Cardiac septum (tissue), 1 donor: ENCODE data around the gene ALDH3B1. TPM values are rescaled to one million over a fixed set of nuclear protein-coding genes. Genes with fewer than 3 reads are reported as not detected.
A peak's percentile ranks its signal among the peaks of the same experiment; 100 is the strongest.

Experiments
- DNase-seq: peaks from one replicate; pipeline ENCODE4 v3.0.0-alpha.2; 2020; ENCODE audit warnings: low spot score
- intact Hi-C: fragments of 100-400 bp; cut with DNase I; formaldehyde crosslinking; loops from one replicate; pipeline ENCODE4 v1.14.0; 2022
- total RNA-seq: library from RNA; stranded (reverse); fragmentation: NEBNext Ultra II Directional; extraction: Animal tissue kit (Norgen Biotek cat#: 25700); gene quantifications from one replicate; pipeline ENCODE4 v1.2.1, GENCODE V29; 2021
- donor health status: DM: no; HTN: no; CAD: no.

The ALDH3B1 gene
- total RNA-seq, 1 donor from 2014 or later, result 5.1 TPM

DNA sequence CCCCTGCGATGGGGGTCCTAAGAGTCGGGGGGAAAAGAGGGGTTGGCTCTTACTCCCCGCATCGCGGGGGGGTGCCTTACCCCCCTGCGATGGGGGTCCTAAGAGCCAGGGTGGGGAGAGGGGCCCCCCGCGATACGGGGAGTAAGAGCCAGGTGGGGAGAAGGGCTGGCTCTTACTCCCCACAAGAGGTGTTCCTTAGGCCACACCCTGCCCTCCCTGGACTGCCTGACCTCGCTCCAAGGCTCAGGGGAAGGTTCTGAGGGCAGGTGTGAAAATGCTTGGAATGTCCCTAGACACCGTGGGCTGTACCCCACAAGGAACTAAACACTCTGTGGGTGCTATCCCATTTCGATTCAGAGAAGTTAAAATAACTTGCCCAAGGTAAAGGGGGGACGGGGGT, 14.1 kb upstream of the ALDH3B1 start:
- no peak for DNase-seq
- intact Hi-C loops, result no loop called here

DNA sequence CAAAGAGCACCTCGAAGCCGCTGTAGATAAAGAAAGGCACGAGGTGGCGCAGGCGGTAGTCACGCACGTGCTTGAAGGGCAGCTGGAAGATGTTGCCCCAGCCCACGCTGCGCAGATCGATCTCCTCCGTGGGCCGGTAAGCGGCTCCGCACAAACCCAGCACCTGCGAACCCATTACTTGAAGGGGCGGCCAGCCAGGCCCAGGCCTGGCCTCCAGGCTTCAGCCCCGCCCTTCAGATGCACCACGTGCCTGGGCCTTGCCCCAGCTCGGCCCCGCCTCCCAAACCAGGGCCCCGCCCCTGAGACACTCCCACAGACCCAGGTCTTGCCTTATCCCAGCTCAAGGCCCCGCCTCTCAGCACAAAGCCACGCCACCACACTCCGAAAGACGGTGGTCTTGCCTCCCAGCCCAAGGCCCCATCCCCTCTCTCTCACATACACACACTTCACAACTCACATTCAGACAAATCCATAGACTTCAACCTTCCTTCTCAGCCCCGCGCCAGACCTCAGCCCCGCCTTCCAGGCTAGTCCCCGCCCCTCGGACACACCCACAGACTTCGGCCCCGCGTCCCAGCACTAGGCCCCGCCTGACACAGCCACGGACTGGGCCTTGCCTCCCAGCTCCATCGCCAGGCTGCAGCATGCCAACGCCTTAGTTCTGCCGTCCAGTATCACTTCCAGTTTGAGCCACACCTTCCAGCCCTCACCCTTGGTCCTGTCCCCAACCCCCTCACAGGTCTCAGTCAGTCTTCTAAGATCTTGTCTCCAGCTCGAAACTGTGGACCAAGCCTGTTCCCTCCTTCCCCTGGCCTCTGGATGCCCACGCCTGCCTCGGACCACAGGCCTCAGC, 13.3 kb upstream of the ALDH3B1 start:
- DNase-seq, result no peak
- intact Hi-C loops, result no loop called here

DNA sequence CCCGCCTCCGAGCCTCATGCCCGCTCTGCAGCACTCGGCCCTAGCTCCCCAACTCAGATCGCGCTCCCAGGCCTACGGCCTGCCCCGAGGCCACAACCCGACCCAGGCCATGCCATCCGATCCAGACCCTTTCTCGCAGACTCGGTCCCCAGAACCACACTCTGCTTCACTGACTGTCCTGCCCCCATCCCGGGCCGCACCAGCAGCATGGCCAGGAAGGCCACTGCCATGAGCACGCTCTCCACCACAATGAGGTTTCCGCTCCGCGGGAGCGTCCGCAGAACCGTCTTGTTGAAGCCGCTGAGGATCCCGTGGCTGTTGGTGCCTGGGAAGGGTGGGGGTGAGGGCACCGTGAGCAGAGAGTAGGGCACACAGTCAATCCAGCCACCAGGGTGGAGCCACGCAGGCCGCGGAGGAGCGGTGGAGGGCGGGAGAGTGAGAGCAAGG, 12.6 kb upstream of the ALDH3B1 start:
- intact Hi-C loops, result no loop called here
- DNase-seq, result no peak

DNA sequence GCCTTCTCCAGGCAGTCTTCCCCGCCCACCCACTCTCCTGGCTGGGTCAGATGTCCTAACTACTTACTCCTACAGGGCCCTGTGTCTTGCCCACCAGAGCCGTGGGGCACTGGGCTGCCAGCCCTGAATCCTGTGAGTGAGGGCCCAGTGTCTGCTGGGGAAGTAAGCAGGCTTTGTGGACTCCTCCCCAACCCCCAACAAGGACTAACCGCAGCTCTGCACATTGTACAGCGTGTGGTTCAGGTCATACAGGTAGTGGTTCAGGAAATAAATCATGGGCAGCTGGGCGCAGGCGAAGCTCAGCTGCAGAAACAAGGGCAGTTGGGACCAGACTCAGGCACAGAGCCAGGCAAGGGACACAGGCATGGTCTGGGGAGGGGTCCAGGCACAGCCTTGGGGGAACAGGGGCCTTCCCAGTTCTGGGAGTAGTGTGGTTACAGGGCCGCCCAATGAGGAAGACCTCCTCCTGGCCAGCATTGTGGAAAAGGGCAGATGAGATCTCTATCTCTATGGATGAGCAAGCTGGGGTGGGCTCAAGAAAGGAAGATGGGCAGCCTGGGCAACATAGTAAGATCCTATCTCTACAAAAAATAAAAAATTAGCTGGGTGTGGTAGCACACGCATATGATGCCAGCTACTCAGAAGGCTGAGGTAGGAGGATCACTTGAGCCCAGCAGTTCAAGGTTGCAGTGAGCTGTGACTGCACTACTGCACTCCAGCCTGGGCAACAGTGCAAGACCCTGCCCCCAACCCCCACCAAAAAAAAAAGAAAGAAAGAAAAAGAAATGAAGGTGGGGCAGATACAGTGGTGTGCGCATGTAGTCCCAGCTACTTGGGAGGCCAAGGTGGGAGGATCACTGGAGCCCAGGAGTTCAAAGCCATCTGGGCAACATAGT, 11.7 kb upstream of the ALDH3B1 start:
- intact Hi-C loops, result no loop called here
- DNase-seq, result no peak

DNA sequence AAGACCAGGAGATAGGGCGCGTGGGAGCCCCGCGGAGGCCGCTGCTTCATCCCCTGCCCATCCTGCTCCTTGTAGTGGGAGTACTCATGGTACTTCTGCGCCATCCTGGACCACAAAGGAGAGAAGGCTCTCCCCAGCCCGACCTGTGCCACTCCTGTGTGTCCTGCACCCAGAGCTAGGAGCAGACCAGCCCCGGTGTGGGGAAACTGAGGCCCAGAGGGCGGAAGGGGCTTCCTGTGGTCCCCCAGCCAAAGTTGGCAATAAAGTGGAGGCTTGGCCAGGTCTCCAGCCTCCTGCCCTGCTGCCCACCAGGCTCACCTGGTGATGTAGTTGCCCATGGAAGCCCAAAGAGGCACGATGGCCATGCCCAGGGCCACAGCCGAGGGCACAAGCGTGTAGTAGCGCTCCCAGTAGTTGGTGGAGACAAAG, 10.9 kb upstream of the ALDH3B1 start:
- intact Hi-C loops, result no loop called here
- no peak for DNase-seq

DNA sequence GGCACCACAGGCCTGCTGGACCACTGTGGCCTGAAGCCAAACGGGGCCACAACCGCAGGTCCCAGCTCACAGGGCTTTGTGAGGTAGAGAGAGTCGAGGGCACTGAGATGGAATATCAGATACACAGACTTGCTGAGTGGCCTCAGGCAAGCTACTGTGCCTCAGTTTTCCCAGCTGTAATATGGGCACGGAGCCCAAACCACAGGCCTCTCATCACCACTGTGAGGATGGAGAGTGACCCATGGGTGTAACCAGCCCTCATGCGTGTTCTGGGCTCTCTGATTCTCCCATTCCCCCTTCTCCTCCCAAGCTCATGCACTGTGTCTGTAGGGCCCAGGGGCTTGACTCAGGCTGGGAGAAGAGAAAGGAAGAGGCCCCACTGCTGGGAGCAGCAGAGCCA, 10.4 kb upstream of the ALDH3B1 start:
- intact Hi-C loops, result no loop called here
- DNase-seq, result no peak

DNA sequence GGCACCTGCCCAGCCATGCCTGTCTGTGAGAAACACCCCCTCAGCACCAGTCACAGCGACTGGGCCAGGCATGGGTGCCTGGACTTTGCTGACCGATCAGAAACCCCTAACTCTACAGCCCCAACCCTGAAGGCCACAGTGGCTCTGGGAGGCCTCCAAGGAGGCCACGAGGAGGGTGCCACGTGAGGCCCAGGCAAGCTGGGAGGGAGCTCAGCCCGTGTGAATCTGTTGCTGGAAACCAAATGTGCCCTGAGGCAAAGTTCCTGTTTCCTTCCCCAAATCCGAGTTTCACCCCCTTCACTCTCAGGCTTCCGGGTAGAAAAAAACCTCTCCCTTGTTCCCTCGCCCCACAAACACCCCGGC, 7.6 kb upstream of the ALDH3B1 start:
- intact Hi-C loops, result no loop called here

DNA sequence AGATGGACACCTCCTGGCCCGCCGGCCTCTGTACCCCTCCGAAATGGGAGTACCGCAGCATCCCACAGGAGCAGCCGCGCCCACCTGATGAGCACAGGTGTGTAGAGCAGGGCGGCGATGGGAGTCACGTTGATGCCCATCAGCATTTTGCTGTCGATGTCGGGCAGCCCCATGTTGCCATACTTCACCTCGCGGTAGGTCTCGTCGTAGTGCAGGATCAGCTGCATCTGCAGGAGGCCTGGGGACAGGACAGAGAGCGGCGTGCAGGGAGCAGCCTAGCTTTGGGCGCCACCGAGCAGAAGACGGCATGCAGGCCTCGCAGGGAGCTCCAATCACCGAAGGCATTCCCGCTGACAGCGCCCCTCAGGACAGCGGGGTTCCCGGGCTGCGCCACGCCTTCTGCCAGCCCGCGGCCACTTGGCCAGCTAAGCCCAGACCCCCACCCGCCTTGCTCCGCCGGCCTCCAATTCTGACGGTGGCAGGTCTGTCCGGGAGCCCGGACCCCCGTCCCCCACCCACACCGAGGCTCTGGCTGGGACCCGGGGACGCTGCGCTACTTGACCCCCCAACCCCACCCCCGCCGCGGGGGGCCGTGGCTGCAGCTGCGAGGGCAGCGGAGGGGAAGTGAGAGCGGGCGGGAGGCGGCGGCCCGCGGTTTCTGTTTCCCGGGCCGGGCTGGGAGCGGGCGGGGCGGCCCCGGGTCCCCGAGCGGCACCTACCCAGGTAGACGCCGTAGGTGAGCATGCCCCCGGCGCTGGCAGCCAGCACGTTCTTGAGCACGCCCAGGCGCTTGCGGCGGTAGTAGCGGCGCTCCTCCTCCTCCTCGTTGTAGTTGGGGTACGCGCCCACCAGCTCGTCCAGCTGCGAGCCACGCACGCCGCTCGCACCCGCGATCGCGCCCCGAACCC, 6.9 kb upstream of the ALDH3B1 start:
- no peak for DNase-seq
- intact Hi-C loops, result no loop called here

More for the DNA sequence above, 7.6 kb upstream of the ALDH3B1 start:
- DNase-seq, result no peak

DNA sequence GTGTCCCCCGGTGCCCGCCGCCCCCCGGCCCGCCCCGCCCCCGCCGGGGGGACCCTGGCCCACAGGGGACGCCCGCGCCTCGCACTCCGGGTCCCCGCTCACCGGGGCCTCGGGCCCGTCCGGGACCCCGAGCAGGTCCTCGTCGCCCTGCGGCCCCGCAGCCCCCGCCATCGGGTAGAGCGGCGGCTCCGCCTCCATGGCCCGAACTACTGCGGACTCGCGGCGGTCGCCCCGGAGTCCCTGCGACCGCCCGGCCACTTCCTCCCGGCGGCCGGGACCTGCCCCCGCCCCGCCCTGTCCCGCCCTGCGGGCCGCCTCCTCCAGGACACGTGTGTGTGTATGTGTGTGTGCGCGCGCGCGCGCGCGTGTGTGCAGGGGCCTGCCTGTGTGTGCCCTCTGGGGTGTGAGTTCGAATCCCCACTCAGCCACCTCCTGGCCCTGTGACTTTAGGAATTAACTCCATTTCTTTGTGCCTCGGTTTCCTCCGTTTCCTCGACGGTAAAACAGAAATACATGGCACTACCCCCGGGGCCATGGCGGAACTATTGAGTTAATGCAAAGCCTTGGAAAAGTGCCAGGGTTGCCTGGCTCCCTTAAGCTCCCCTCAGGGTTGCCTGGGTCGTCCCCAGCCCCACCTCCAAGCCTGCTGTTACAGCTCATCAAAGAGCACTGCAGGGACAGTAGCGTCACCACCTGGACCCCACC, 6.1 kb upstream of the ALDH3B1 start, which contains the start of gene UNC93B1:
UNC93B1 (minus strand) TSS at position 252 of the 705 bp plus-strand sequence; CDS start at position 198, 54 bp downstream.
- peak; percentile 95 for DNase-seq
- intact Hi-C loops, result no loop called here

DNA sequence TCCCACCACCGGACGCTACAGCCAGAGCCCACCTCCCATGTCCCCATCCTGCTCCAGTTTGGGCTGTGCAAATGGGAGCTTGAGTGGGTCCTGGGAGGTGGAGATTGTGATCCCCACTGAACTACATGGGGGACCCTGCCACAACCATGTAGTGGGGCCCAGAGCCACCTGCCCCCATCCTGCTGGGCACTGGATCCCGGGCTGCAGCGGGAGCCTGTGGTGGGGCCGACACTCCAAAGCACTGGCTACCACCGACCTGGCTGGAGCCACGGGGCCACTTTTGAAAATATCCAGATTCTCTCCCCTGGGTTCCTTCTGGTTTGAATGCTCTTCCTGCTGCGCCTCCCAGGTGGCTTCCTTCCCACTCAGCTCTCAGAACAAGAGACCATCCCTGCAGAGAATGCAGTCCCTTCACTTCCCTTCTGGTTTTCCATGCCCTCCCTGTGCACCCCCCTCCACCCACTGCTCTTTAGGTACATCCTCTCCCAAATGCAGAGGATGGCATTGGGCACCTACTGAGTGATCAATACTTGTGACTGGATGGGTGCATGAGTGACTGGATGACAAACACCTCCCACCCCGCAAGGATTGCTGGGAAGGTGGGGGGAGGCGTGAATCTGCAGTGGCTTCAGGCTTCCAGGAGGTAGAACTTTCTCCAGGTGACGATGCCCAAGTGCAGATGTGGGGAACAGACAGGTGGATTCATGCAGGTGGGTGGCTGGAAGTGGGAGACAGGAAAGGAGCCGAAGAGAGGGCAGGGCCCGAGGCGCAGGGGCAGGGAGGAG, 5.4 kb upstream of the ALDH3B1 start:
- intact Hi-C loops, result no loop called here
- no peak for DNase-seq

DNA sequence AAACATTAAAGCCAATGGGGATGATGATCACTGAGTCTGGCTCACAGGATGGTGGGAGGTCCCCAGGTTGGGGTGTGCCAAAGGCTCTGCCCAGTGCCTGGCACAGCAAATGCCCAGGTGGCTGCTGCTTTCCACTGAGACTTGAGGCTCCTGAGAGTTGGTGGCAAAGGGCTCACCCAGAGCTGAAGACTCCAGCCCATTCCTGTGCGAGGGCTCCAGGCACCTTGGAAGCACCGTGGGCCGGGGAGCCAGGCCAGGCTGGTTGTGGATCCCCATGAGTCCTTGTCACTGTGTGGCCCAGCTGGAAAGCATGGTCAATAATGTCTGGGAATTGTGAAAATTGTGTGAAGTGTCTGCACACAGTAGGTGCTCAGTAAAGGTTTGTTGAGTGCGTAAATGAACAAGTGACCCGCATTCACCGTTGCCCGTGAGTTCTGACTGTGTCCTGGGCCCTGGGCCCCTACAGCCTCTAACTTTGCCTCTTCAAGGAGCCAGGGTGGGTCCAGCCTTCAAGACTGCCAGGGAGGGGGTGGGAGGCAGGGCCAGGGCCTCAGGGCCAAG, 3.4 kb upstream of the ALDH3B1 start:
- no peak for DNase-seq
- intact Hi-C loops, result no loop called here

DNA sequence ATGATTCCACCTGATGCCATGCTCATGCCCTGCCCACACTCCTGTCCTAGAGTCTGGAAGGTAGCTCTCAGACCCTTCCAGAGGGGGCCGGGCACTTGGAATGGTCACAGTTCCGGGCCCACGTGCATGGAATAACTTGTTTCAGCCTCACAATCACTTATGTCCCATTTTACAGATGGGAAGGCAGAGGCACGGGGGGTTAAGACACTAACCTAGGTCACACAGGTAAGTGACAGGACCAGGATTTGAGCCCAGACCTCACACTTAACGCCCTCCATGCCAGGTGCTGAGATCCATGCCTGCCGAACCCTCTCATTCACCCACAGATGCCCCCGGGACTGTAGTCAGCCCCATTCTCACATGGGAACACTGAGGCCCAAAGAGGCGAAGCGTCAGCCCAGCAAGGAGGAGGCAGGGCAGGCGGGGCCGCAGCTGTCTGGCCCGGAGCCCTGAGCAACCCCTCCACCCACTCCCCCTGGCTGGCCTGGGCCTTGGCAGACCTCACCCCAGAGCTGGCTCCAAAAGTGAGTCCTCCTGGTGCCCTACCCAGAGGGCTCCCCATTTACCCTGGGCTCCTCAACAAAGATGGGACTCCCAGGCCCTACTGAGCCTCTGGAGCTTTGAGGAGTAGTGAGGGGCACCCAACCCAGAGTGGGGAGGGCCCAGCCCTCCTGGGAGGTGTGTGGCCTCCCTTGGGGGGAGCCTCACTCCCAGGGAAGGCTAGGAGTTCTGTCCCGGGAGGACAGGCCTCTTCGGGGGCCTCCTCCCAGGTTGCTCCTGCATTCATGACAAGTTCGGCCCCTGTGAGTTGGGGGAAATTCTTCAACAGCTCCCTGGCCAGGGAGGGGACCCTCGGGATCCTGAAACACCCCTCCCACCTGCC, 2.4 kb upstream of the ALDH3B1 start:
- DNase-seq, result no peak
- intact Hi-C loops, result no loop called here

DNA sequence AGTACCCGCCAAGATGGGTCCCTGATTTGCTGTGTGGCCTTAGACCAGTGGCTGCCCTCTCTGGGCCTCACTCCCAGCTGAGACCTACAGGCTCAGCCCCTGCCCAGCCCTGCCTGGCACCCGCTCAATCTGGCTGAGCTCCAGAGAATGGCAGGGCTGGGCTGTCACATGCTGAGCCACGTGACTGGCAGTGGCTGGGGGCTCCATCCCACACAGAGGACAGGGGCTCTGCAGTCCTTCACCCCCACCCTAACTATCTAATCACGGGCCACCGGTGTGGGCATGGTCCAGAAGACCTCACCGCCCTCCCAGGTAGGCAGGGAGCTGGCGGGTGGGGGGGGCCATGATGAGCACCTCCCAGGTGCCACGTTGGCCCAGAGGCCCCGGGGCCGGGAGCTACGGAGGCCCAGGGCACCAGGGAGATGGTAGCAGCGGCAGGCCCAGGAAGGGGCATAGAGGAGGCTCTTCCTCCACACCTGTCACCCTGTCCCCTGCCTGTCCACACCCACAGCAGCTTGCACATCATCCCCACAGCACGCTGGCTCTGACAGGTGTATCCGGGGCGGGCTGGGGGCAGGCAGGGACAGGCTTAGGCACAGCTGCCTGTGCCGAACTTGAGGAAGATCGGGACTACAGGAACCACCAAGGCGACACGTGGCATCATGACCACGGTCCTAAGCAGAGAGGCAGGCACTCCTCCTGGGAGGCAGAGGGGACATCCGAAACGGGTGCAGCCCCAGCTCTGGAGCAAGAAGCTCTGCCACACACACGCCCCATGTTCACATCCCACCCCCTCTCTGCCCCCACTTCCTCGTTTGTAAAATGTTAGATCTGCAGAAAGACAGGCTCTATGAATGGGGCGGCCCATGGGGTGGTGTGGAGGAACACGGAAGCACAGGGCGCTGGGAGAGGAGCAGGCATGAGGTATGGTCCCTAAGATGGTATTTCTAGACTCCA, 1.5 kb upstream of the ALDH3B1 start:
- no peak for DNase-seq

DNA sequence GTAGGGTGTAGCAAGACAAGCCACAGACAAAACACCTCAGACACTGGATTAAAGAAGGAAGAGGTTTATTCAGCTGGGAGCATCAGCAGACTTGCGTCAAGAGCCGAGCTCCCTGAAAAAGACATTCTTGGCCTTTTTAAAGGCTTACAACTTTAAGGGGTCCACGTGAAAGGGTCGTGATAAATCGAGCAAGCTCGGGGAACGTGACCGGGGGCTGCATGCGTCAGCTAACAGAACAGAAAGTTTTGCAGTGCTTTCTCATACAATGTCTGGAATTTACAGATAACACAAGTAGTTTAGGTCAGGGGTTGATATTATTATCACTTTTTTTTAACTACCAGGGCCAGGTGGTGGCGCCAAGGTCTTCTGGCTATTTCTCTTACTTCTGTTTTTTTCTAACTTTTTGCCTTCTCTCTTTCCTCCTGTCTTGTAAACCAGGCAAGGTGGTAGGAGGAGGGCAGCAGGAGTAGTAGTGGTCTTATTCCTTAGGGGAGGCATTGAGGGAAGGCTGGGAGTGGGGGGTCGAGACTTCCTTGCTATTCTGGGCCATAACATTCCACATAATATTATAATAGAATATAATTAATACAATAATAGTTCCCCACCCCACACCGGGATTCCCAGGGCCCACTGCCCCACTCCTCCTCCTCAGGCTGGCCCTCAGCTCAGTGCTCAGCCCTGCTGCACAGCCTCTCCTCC, 587 bp upstream of the ALDH3B1 start:
- intact Hi-C loops, result loop anchor here (10.0 kb wide), 1 partner anchor 195 kb away; no protein-coding TSS in a partner anchor
- no peak for DNase-seq

More for the DNA sequence above, 1.5 kb upstream of the ALDH3B1 start:
- intact Hi-C loops, result no loop called here
